GM12878 (cell line): ENCODE data around the gene FAR2.

ENCODE experiments used
- JUND ChIP-seq: IDR thresholded peaks from 2 replicates; pipeline ENCODE4 v1.6.1; 2012; ENCODE audit warnings: low read depth, mild to moderate bottlenecking, low read length, improper control_type of control experiment, moderate library complexity
- MYC ChIP-seq: IDR thresholded peaks from 2 replicates; pipeline ENCODE4 v1.6.1; 2011; ENCODE audit warnings: mild to moderate bottlenecking, low read length, moderate library complexity, inconsistent platforms; ENCODE audit not compliant: insufficient read depth, insufficient replicate concordance, insufficient read length, severe bottlenecking
- POLR2A ChIP-seq: IDR thresholded peaks from 2 replicates; pipeline ENCODE4 v1.6.1; 2011; ENCODE audit warnings: low read depth, mild to moderate bottlenecking, low read length
- POLR2AphosphoS2 ChIP-seq: IDR thresholded peaks from 2 replicates; pipeline ENCODE4 v1.6.1; 2011; ENCODE audit warnings: low read depth, mild to moderate bottlenecking, low read length, improper control_type of control experiment, moderate library complexity
- TF ChIP-seq, protein P1 (sequence below), 3 experiments: IDR thresholded peaks in 2 of 3; conservative IDR thresholded peaks in 1 of 3; 2 replicates each; pipeline ENCODE4 v1.5.1; 2011; ENCODE audit warnings: low read depth in 3 of 3, low read length in 3 of 3, mild to moderate bottlenecking in 3 of 3, control low read depth in 2 of 3, moderate library complexity in 2 of 3, inconsistent platforms in 1 of 3, mixed read lengths in 1 of 3; ENCODE audit not compliant: control insufficient read depth in 2 of 3, insufficient read depth in 1 of 3; ENCODE audit errors: extremely low read depth in 1 of 3
- TF ChIP-seq, protein P2 (sequence below): fragments of 450-650 bp; IDR thresholded peaks from 2 replicates; pipeline ENCODE4 v1.6.1; 2016; ENCODE audit warnings: mild to moderate bottlenecking
- TF ChIP-seq, protein P3 (sequence below): fragments of 450-650 bp; IDR thresholded peaks from 2 replicates; pipeline ENCODE4 v1.6.1; 2017; ENCODE audit warnings: mild to moderate bottlenecking

DNA sequence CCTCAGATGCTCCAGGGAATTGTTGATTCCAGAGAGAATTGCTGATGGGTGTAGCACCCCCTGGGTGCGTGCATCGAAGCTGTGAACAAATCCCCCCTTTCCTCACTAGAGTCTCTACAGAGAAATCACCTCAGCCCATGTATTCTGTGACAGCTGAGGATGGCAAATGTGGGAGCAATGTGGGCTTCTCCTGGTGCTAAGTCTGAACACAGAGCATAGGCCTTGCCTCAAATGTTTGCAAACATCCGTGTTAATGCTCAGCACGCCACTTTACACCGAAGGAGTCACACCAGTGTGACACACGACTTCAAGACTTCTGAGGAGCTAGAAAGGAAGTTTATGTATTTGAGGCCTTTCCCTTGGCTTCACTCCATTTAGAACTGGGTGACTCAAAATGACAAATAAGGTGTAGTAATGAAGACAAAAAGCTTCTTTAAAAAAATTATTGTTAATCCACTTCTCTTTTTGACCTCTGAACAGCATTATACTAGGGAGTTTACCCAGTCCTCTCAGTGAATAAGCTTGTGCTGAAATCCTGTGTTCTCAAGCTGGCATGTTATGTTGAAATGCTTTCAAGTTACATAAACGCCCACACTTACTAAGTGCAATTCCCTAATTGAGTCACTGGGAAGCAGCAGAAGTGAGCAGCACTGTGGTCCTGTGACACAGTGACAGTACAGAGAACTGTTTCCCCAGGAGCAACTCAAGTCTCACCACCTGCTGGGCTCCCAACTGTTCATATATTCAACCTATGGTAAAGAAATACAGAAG is 92.9 kb downstream of the FAR2 start:
- TF ChIP-seq, protein P1, sequence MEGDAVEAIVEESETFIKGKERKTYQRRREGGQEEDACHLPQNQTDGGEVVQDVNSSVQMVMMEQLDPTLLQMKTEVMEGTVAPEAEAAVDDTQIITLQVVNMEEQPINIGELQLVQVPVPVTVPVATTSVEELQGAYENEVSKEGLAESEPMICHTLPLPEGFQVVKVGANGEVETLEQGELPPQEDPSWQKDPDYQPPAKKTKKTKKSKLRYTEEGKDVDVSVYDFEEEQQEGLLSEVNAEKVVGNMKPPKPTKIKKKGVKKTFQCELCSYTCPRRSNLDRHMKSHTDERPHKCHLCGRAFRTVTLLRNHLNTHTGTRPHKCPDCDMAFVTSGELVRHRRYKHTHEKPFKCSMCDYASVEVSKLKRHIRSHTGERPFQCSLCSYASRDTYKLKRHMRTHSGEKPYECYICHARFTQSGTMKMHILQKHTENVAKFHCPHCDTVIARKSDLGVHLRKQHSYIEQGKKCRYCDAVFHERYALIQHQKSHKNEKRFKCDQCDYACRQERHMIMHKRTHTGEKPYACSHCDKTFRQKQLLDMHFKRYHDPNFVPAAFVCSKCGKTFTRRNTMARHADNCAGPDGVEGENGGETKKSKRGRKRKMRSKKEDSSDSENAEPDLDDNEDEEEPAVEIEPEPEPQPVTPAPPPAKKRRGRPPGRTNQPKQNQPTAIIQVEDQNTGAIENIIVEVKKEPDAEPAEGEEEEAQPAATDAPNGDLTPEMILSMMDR (IDR thresholded peaks at IDR 0.05 in 2 of 3, conservative IDR thresholded peaks at IDR 0.05 in 1 of 3; ENCODE audit: control insufficient read depth in 2 of 3, extremely low read depth in 1 of 3, insufficient read depth in 1 of 3, low read depth in 3 of 3, low read length in 3 of 3) = no peak; a peak in 1 of 6 replicates
- no peak for TF ChIP-seq POLR2AphosphoS2
- TF ChIP-seq POLR2A = no peak
- no peak for TF ChIP-seq MYC
- TF ChIP-seq, protein P2, sequence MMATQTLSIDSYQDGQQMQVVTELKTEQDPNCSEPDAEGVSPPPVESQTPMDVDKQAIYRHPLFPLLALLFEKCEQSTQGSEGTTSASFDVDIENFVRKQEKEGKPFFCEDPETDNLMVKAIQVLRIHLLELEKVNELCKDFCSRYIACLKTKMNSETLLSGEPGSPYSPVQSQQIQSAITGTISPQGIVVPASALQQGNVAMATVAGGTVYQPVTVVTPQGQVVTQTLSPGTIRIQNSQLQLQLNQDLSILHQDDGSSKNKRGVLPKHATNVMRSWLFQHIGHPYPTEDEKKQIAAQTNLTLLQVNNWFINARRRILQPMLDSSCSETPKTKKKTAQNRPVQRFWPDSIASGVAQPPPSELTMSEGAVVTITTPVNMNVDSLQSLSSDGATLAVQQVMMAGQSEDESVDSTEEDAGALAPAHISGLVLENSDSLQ = no peak
- no peak for TF ChIP-seq JUND
- TF ChIP-seq, protein P3, sequence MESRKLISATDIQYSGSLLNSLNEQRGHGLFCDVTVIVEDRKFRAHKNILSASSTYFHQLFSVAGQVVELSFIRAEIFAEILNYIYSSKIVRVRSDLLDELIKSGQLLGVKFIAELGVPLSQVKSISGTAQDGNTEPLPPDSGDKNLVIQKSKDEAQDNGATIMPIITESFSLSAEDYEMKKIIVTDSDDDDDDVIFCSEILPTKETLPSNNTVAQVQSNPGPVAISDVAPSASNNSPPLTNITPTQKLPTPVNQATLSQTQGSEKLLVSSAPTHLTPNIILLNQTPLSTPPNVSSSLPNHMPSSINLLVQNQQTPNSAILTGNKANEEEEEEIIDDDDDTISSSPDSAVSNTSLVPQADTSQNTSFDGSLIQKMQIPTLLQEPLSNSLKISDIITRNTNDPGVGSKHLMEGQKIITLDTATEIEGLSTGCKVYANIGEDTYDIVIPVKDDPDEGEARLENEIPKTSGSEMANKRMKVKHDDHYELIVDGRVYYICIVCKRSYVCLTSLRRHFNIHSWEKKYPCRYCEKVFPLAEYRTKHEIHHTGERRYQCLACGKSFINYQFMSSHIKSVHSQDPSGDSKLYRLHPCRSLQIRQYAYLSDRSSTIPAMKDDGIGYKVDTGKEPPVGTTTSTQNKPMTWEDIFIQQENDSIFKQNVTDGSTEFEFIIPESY = no peak
